GM10266 (cell line): Measurements from ENCODE around the gene SELENOW.
"Not testable (repeated sequence)": the region's sequence is repeated elsewhere in the genome, so short reads cannot be mapped to it uniquely, and the experiment has no call there.

ENCODE experiments used
- DNase-seq: peaks from one replicate; pipeline ENCODE4 v3.0.0; 2012; ENCODE audit errors: extremely low spot score
- CTCF ChIP-seq: IDR thresholded peaks from 2 replicates; pipeline ENCODE4 v1.5.1; 2012; ENCODE audit warnings: mild to moderate bottlenecking, low read depth; ENCODE audit not compliant: control insufficient read depth, insufficient read depth; ENCODE audit errors: missing control alignments

Gene SELENOW

GRCh38 chr19:47779524-47780214 is 1.2 kb downstream of the SELENOW start:
- no peak for DNase-seq
- no peak for TF ChIP-seq CTCF

- TF ChIP-seq CTCF: no peak
- no peak for DNase-seq
Observed at GRCh38 chr19:47780215-47780551, 1.7 kb downstream of the SELENOW start.

GRCh38 chr19:47781590-47782262 is 3.2 kb downstream of the SELENOW start:
- no peak for DNase-seq
- no peak for TF ChIP-seq CTCF

- DNase-seq: no peak
- TF ChIP-seq CTCF: no peak
Observed at GRCh38 chr19:47786566-47786965, 8.1 kb downstream of the SELENOW start.

- DNase-seq: not testable (repeated sequence)
Observed at GRCh38 chr19:47787307-47787706, 8.8 kb downstream of the SELENOW start.

GRCh38 chr19:47789811-47790210 is 11.3 kb downstream of the SELENOW start:
- DNase-seq: not testable (repeated sequence)

- peak; percentile 90 for TF ChIP-seq CTCF
- DNase-seq: peak; percentile 77
Observed at GRCh38 chr19:47790398-47790814, 11.9 kb downstream of the SELENOW start.

- no peak for TF ChIP-seq CTCF
- no peak for DNase-seq
Observed at GRCh38 chr19:47792616-47793015, 14.1 kb downstream of the SELENOW start.
